GM21529 (cell line): ENCODE data around the gene ARFRP1.
A peak's percentile ranks its signal among the peaks of the same experiment; 100 is the strongest.

ENCODE experiments used
- ATAC-seq: cut with Tn5 transposase; IDR thresholded peaks from one replicate; pipeline ENCODE4 v1.9.1; 2021; ENCODE audit not compliant: unreplicated experiment

ARFRP1 gene, protein sequence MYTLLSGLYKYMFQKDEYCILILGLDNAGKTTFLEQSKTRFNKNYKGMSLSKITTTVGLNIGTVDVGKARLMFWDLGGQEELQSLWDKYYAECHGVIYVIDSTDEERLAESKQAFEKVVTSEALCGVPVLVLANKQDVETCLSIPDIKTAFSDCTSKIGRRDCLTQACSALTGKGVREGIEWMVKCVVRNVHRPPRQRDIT

DNA sequence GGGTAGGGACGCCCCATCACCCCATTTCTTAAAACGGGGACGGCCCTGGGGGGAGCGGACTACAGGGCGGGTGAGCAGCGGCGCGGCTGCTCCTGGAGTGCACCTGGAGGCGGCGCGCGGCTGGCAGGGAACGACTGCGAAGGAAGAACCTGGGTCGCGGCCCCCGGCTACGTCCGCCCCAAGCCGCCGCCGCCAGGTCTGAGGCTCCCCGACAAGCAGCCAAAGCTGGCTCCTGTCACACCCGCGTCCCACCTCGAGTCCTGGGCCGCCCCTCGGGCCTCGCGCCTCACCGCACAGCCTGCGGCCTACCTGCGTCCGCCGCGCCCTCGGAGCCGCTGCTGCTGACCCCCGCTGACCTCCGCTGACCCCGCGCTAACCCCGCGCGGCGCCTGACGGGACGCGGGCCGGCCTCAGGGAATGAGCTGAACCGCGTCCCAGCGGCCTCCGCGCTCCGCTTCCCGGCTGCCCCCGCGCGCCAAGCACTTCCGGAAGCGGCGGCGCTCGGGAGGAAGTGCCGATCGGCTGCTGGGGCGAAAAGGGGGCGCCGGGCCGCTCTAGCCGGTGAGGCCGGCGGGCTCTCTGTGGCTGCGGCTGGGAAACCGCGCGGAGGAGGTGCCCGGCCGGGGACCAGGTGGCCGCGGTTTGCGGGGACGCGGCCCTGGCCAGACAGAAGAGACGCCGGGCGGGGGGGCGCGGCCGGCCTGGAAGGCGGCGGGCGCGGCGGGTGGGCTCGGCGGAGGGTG, at the start of gene ARFRP1, which contains the start of gene ZGPAT:
ARFRP1 (minus strand) TSS at position 419 of the 743 bp plus-strand sequence. CDS start 885 bp downstream, outside the sequence.
ZGPAT (plus strand) TSS at position 482 of the 743 bp plus-strand sequence. CDS start 542 bp downstream, outside the sequence.
- ATAC-seq: peak; percentile 68

DNA sequence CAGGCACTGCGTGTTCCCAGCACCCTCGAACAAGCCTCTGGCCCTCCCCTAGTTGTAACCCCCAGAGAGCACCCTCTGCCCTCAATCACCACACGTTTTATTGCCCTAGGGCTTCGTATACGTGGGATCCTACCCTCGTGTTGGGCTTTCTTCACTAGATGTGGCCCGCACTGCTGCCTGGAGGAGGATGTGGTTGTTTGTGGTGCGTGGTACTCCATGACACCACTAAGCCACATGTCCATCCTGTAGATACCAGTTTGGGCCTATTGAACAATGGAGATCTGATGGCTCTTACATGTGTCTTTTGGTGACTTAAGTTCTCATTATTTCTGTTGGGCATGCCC, 48.8 kb upstream of the ARFRP1 start:
- ATAC-seq: no peak

DNA sequence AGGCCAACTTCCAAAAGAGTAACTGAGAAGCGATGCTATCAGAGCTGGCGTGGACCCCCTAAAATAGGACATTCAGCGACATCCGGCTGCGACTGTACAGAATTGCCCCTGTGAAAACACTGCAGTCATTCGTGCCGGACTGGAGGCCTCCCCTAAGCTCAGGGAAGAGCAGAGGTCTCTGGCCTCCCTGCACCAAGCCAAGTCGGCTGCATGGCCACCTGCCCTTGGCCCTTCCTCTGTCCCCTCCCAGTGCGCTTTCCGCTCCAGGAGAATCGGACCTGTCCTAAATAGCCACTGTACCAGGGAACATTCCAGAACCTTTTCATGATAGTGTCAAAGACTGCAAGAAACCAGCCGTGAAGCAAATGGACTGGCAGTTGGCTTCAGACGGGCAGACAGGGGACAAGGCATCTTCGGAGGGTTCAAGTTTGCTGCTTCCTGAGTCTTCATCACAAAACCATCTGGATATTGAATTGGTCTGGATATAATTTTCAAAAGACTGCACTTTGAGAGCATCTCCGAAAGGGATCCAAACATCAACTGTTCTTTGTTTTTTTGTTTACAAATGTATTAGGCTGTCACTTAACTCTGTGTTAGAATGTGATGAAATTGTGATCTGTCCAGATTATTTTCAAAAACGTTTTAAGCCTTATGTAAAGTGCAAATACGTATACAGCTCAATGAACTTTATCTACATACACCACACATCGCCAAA, 48.3 kb upstream of the ARFRP1 start:
- no peak for ATAC-seq

DNA sequence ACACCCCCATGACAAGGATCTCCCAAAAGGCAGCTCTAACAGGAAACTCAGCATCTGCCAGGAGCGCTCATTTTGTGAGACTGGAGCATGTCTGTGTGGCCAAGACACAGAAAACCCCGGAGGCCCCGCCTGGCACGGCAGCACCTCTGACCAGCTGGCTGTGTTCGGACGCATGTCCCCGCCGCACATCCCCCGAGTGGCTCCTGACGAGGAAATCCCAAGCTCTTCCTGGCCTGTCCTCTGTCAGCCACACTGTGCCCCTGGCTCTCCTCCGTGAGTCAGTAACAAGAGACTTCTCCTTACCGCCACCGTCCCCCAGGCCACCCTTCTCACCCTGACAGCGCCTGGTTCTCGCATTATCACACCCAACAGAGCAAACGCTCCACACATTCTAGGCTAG, 46.2 kb upstream of the ARFRP1 start:
- no peak for ATAC-seq

DNA sequence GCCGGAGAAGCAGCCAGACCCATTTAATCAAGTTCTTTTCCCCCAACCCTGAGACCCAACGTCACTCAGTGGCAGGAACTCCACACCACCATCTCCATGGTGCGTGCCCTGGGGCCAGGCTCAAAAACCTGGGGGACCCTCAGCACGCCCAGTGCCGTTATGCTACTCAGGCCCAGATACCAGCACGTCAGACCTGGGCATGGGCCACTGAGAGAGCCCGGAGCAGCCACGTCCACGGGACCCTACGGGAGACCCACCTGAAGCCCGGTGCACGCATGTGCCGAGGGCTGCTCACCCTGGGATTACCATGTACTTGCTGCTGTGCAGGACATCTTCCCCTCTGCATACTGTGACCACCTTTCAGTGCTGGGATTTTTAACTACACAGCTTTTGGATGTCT, 45.6 kb upstream of the ARFRP1 start:
- no peak for ATAC-seq

DNA sequence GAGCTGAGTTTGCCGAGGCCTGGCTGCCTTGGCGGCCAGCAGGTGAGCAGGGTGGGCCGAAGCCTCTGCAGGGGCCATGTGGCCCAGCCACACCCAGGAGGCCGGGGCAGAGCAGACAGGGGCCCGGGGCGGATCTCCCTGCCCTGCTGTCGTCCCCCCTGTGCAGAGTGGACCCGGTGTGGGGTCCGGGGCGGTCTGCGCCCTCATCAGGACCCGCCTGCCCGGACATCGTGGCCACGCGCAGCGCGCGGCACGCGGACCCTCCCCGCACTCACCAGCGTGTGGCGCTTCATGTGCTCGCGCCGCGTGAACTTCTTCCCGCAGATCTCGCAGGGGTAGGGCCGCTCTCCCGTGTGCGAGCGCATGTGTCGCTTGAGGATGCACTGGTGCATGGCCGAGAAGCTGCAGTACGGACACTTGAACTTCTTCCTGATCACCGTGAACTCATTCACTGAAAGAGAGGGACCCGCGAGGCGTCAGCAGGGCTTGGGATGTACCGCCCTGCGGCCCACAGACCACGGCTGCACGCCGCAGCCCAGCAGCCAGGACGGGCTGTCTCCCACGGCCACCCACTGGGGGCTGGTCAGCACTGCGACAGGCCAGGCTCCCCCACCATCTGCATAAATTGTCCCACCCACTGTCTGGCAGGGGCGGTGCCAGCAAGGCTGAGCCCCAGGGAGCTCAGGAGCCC, 44.8 kb upstream of the ARFRP1 start:
- no peak for ATAC-seq

DNA sequence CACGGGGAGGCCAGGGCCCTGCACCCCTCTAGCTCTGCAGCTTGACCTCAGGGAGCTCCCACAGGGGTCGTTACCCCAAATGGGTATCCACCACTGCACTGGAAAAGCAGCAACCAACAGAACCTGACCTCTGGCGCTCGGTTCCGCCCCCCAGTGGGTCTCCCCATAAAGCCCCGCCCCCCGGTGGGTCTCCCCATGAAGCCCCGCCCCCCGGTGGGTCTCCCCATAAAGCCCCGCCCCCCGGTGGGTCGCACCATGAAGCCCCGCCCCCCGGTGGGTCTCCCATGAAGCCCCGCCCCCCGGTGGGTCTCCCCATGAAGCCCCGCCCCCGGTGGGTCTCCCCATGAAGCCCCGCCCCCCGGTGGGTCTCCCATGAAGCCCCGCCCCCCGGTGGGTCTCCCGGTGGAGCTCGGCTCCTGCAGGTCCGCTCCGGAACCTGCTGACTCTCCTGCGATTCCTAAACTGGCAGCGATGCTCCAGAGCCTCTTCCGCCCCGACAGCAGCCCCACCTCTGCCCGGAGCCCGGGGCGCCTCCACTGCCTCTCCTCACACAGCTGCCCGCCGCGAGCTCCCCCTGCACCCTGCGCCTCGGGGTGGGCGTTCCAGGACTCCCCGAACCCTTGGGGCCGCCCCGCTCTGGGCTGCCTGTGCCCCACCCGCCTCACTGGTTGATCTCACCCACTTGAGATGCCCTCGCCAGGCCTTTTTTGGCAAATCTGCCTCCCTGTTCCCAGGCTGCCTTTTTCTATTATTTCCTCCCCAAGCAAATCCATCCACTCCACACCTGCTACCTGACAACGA, 43.9 kb upstream of the ARFRP1 start:
- no peak for ATAC-seq

DNA sequence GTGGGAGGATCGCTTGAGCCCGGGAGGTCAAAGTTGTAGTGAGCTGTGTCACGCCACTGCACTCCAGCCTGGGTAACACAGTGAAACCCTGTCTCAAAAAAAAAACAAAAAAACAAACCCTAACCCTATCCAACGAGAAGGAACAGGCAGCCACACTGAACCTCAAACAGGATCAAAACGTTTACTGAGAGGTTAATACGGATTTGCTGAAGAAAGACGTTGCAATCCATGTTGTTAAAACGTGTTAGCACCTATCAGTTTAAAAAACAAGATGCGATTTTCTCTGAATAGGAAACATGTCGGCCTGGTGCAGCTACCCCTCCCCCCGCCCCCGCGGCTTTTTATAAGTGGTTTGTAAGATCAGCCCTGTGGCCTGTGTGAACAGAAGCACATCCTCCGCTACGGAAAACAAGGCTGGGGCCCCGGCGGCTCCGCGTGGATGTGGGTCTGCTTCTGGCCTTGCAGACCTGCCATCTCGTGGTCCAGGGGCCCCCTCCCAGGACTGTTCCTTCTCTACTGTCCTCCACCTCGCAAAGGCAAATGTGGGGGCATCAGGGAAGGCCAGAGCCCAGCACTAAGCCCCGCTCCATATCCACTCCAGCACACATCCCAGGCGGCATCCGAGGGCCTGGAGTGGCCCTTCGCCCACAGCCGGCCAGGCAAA, 43.2 kb upstream of the ARFRP1 start:
- no peak for ATAC-seq

DNA sequence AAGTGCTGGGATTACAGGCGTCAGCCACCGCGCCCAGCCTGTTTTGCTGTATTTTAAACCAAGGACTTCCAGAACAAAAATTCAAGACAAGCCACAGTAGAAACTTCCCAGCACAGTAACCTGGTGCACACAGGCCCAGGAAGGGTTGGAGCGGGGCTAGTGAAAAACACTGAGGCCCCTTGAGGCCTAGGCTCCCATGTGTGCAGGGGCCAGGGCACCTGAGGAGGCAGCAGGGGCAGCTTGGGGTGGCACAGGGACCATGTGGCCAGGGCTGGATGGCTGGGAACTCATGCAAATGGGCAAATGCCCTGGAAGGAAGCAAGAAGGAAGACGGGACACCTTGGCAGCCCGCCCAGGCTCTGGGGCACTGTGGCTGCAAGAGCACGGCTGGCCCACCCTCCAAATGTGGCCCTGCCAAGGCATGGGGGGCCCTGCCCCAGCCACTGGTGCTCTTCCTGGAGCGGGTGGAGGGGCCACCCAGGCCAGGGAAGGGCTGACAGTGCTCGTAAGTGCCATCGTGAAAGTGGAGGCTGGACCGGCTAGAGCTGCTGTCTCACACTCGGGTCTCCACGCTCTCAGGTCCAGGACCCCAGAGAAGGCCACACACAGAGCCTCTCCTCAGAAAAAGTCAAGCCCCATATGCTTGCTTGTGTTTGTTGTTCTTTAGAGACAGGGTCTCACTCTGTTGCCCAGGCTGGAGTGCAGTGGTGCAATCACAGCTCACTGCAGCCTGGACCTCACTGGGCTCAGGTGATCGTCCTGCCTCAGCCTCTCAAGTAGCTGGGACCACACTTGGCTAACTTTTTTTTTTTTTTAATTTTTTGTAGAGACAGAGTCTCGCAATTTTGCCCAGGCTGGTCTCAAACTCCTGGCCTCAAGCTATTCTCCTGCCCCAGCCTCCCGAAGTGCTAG, 42.1 kb upstream of the ARFRP1 start:
- no peak for ATAC-seq

DNA sequence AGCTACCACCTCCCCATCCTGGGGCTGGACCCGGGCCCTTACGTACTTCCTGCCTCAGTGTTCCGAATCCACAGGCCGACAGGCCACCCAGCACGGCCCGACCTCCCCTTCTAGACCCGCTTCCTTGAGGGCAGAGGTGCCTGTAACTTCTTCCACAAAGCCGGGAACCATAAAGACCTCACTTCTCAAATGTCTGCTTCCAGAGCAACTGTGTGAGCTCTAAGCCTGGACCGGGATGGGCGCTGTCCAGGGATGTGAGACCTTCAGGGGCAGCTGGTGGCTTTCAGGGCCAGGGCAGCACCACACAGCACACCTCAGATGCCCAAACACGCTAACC, 41.1 kb upstream of the ARFRP1 start:
- ATAC-seq: no peak

DNA sequence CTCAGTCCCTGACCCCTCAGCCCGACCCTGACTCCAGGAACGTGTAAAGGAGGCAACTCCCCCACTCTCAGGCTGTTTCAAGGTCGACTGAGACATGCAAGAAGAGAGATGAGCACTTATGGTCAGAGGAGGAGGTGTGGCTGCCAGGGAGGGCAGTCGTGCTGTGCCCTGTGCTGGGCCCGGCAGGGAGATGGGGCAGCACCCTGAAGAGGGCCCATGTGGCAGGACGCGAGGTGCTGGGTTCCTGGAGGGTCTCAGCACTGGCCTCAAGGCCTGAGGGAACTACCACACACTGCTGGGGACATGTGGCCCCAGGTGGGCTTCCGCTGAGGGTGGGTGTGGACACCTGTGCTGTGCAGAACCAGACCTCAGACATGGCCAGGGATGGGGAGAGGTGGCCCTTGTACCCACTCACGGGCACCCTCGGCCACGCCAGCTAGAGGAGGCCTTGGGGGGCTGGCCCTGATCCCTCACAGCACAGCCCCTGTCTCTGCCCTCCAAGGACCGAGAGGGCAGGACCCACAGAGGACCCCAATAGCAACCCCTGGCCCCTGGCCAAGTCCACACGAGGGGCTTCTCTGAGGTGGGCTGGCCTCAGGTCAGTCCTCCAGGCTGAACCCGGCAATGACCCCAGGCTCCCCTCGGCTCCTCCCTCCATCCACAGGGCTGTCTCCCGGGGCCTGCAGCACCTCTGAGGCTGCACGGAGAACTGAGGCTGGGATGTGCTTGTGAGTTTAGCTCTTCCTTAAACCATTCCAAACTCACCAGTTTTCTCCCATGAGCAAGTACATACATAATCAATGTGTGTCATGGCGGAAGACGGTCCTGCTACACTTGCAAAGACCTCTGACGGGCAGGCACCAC, 40.5 kb upstream of the ARFRP1 start:
- no peak for ATAC-seq

DNA sequence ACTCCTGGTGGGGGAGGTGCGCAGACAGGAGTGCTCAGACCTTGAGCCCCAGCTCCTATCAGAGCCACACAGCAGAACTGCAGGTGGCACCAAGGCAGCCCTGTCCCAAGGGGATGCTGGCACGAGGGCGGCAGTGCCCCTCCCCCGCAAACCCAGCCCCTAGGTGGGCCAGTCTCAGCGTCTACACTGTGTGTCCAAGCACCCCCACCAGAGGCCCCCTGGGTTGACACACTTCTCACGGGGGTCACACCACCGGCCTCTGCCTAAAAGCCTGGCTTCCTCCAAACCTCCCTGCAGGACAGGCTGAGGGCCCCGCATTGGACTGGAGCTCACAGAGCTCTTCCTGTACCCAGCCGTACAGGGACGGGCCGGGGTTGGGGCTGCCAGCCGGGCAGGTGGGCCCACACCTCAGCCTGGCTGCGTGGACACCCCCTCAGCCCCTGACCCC, 39.9 kb upstream of the ARFRP1 start:
- no peak for ATAC-seq

DNA sequence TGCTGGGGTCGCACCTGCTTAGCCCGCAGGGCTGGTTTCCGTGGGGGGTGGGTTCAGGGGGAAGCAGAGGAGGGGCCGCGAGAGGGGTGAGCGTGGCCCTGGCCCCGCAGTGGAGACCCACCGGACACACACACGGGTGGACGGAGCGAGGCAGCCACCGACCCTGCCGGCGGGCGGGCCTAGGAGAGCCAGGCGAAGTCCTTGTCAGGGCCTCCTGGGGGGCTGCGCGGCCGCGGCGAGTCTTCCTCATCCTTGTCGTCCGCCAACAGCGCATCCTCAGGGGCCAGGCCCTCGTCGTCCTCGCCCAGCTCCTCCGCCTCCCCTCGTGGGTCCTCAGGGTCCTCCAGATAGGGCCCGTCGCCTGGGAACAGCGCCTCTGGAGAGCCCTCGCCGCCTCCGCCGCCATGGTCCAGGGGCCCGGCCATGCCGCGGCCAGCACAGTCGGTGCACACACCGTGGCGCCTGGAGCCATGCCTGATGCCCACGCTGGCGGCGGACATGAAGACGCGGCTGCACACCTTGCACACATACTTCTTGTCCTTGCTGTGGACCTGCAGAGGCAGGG, 39.1 kb upstream of the ARFRP1 start:
- ATAC-seq: no peak

DNA sequence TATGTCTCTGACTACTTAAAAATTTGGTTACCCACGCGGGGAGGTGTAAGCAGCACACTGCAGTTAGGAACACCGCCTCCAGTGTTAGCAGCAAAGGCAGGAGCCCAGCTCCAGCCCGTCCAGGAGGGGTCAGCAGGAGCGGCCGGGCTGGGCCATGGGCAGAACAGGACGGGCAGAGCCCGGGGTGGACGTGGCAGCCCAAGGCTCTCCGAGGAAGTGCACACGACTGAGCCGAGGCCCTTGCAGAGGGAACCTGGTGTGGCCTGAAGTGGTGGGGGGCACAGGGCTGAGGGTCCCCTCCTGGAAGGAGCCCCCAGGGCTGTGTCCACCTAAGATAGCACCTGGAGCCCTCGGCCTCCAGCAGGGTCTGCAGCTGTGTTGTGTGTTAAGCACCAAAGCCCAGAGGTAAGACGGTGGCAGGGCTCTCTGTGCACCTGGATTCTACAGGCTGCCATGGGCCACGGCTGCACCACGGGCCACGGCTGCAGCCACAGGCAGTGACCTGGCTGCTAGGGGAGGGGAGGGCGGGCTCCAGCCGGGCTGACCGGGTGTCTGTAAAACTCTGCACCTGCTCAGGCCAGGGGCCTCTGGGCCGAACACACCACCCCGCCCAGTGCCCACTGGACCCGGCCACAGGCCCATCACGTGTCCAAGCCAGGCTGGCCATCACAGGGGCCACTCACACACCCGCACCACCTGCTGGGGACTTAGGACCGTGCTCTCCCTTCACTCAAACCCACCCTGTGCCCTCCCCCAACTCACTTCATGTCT, 38.4 kb upstream of the ARFRP1 start:
- no peak for ATAC-seq

DNA sequence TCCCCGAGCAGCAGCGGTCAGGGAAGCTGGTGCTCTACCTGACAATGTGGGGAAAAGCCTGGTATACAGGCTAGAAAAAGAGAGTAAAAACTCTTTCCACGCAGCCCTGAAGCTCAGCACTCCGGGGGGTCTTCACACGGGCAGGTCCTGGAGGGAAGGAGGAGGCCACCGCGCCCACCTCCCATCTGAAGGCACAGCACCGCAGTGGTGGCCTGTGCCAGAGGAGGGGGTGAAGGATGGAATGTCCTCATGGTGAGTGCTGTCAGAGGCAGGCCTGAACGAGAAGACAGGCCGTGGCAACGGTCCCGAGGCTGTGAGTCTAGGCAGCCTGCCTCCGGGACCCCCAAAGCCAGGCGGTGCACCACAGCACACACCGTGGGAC, 37.6 kb upstream of the ARFRP1 start:
- no peak for ATAC-seq

DNA sequence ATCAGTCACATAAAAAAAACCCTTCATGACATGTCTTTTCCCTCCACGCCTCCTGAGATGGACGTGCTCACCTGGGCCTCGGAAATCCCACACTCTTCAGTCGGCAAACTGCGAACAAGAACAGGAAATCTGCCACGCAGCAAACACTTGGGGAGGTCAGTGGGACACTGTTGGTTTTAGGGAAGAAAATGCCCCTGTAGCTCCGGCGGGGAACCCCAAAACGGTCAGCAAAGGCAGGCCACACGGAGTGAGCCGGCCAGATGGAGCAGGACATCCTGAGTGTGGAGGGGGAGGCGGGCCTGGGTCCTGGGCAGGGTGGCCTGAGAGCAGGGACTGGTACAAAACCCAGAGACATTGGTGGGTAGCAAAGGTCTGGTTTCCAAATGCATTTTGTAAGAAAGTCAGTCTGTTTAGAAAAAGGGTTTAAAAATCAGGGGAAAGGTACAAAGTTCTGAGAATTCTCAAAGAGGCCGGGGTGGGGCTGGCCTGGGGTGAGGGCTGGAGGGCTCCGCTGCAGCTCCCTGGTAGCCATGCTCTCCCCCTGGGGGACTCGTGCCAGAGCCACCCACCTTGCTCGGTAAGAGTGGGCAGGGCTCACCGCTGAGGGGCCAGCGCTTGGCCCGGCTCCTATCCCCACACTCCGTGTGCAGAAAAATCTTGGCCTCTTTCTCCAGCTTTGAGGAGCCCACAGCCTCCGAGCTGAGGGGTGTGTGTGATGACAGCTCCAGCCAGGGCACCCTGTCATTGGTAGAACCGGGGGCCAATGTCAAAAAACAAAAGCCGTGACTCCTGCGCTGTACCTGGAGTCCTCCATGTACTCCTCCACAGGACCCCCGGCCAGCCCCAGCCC, 37.0 kb upstream of the ARFRP1 start:
- no peak for ATAC-seq
